HUES64 (cell line): ENCODE results near the gene SLC5A2.

Experiments used
- H3K27ac ChIP-seq: 2 replicates; pipeline ENCODE4 v1.7.0; 2013; ENCODE audit warnings: low read depth, low read length, inconsistent platforms
- H3K27me3 ChIP-seq: 2 replicates; pipeline ENCODE4 v1.6.1; 2013; ENCODE audit warnings: mild to moderate bottlenecking, low read length; ENCODE audit not compliant: insufficient read depth
- H3K36me3 ChIP-seq: 2 replicates; pipeline ENCODE4 v1.6.1; 2013; ENCODE audit warnings: mild to moderate bottlenecking, low read length; ENCODE audit not compliant: insufficient read depth
- H3K4me1 ChIP-seq: 2 replicates; pipeline ENCODE4 v1.6.1; 2013; ENCODE audit warnings: mild to moderate bottlenecking, low read length, moderate library complexity; ENCODE audit not compliant: insufficient read depth
- H3K4me3 ChIP-seq: 2 replicates; pipeline ENCODE4 v1.5.1; 2013; ENCODE audit warnings: mild to moderate bottlenecking, low read length, moderate library complexity
- H3K9ac ChIP-seq: 2 replicates; pipeline ENCODE4 v1.6.1; 2013; ENCODE audit warnings: mild to moderate bottlenecking, low read depth, low read length
- H3K9me3 ChIP-seq: 2 replicates; pipeline ENCODE4 v1.6.1; 2013; ENCODE audit warnings: low read depth, low read length; ENCODE audit not compliant: insufficient read depth
- WGBS: fragments of 150-250, 120-280 bp; methylation state at CpG from one replicate; pipeline ENCODE4 v1.1.7; 2013; ENCODE audit warnings: missing lambda C conversion rate; 5-methylcytosine and 5-hydroxymethylcytosine counted together

Gene SLC5A2

GRCh38 chr16:31489298-31489564 is 6.3 kb downstream of the SLC5A2 start:
- no peaks in the 10 kb centered on the region for H3K9me3 ChIP-seq
- peaks cover 31% of the 10 kb centered on the region for H3K36me3 ChIP-seq
- peaks cover 52% of the 10 kb centered on the region for H3K27me3 ChIP-seq
- 91% methylated on average over 7 of the region's 7 CpGs for WGBS
- H3K4me3 ChIP-seq: no peak overlapping the region
- 0 out of 2 replicates have a peak, but pooled peaks cover 2% of the 10 kb centered on the region for H3K4me1 ChIP-seq
- no peak overlapping the region for H3K27ac ChIP-seq
- no peak overlapping the region for H3K9ac ChIP-seq

GRCh38 chr16:31489616-31490584 is 7.0 kb downstream of the SLC5A2 start:
- H3K9ac ChIP-seq: no peak overlapping the region
- no peak overlapping the region for H3K27ac ChIP-seq
- H3K9me3 ChIP-seq: no peaks in the 10 kb centered on the region
- H3K36me3 ChIP-seq: peaks cover 31% of the 10 kb centered on the region
- H3K4me3 ChIP-seq: no peak overlapping the region
- WGBS: 94% methylated on average over 22 of the region's 22 CpGs
- 0 out of 2 replicates have a peak, but pooled peaks cover under 1% of the 10 kb centered on the region for H3K4me1 ChIP-seq
- H3K27me3 ChIP-seq: peaks cover 49% of the 10 kb centered on the region

- Histone ChIP-seq H3K27me3 (peaks cover 29% of the 10 kb centered on the region), H3K36me3 (peaks cover 39% of the 10 kb centered on the region), H3K9me3 (no peaks in the 10 kb centered on the region), H3K27ac (no peak overlapping the region), H3K4me1 (no peaks in the 10 kb centered on the region), H3K4me3 (no peak overlapping the region), H3K9ac (no peak overlapping the region)
- 95% methylated on average over 8 of the region's 8 CpGs for WGBS
Measured at GRCh38 chr16:31491778-31492418, 9.0 kb downstream of the SLC5A2 start.

- Histone ChIP-seq H3K36me3 (peaks cover 48% of the 10 kb centered on the region), H3K9ac (no peak overlapping the region), H3K27me3 (peaks cover 12% of the 10 kb centered on the region), H3K9me3 (no peaks in the 10 kb centered on the region), H3K4me3 (no peak overlapping the region), H3K4me1 (no peaks in the 10 kb centered on the region), H3K27ac (no peak overlapping the region)
- 96% methylated on average over 17 of the region's 18 CpGs for WGBS
Measured at GRCh38 chr16:31493506-31494125, 10.7 kb downstream of the SLC5A2 start.

GRCh38 chr16:31496670-31497069 is 13.7 kb downstream of the SLC5A2 start:
- Histone ChIP-seq H3K4me3 (no peak overlapping the region), H3K4me1 (peaks cover 4% of the 10 kb centered on the region), H3K27ac (no peak overlapping the region), H3K9ac (no peak overlapping the region), H3K9me3 (no peaks in the 10 kb centered on the region), H3K27me3 (no peaks in the 10 kb centered on the region), H3K36me3 (peaks cover 43% of the 10 kb centered on the region; the same call in 1 of the 2 replicates)
- WGBS: 91% methylated on average over 10 of the region's 10 CpGs

GRCh38 chr16:31498493-31498892 is 15.6 kb downstream of the SLC5A2 start:
- no peak overlapping the region for H3K9ac ChIP-seq
- no peaks in the 10 kb centered on the region for H3K9me3 ChIP-seq
- WGBS: 92% methylated on average over 8 of the region's 8 CpGs
- H3K27ac ChIP-seq: no peak overlapping the region
- no peak overlapping the region for H3K4me3 ChIP-seq
- no peaks in the 10 kb centered on the region for H3K27me3 ChIP-seq
- peaks cover 28% of the 10 kb centered on the region; the same call in 1 of the 2 replicates for H3K36me3 ChIP-seq
- H3K4me1 ChIP-seq: peaks cover 12% of the 10 kb centered on the region

- H3K4me1 ChIP-seq: peaks cover 12% of the 10 kb centered on the region
- H3K27ac ChIP-seq: no peak overlapping the region
- no peaks in the 10 kb centered on the region for H3K27me3 ChIP-seq
- WGBS: 94% methylated on average over 8 of the region's 8 CpGs
- no peaks in the 10 kb centered on the region for H3K9me3 ChIP-seq
- H3K36me3 ChIP-seq: peaks cover 26% of the 10 kb centered on the region; the same call in 1 of the 2 replicates
- no peak overlapping the region for H3K4me3 ChIP-seq
- no peak overlapping the region for H3K9ac ChIP-seq
Measured at GRCh38 chr16:31499928-31500327, 17.0 kb downstream of the SLC5A2 start.

- 57% methylated on average over 3 of the region's 3 CpGs for WGBS
- Histone ChIP-seq H3K4me3 (no peak overlapping the region), H3K36me3 (peaks cover 26% of the 10 kb centered on the region; the same call in 1 of the 2 replicates)
Measured at GRCh38 chr16:31501226-31501965, 18.5 kb downstream of the SLC5A2 start.

GRCh38 chr16:31501966-31502348 is 19.0 kb downstream of the SLC5A2 start:
- no peak overlapping the region for H3K9ac ChIP-seq
- H3K9me3 ChIP-seq: no peaks in the 10 kb centered on the region
- peaks cover 24% of the 10 kb centered on the region; the same call in 1 of the 2 replicates for H3K36me3 ChIP-seq
- H3K4me3 ChIP-seq: no peak overlapping the region
- H3K27ac ChIP-seq: peak overlapping the region; percentile 15; the same call in 1 of the 2 replicates
- WGBS: 77% methylated on average over 4 of the region's 4 CpGs
- H3K4me1 ChIP-seq: peaks cover 13% of the 10 kb centered on the region
- H3K27me3 ChIP-seq: no peaks in the 10 kb centered on the region

More at GRCh38 chr16:31501226-31501965, 18.5 kb downstream of the SLC5A2 start:
- Histone ChIP-seq H3K4me1 (peaks cover 12% of the 10 kb centered on the region), H3K9me3 (no peaks in the 10 kb centered on the region), H3K9ac (no peak overlapping the region), H3K27me3 (no peaks in the 10 kb centered on the region), H3K27ac (peak overlapping the region; percentile 15; the same call in 1 of the 2 replicates)

GRCh38 chr16:31502981-31503380 is 20.1 kb downstream of the SLC5A2 start:
- Histone ChIP-seq H3K9ac (no peak overlapping the region), H3K4me1 (peaks cover 17% of the 10 kb centered on the region), H3K27ac (no peak overlapping the region), H3K36me3 (peaks cover 21% of the 10 kb centered on the region; the same call in 1 of the 2 replicates), H3K27me3 (no peaks in the 10 kb centered on the region), H3K4me3 (no peak overlapping the region), H3K9me3 (no peaks in the 10 kb centered on the region)
